ENCODE data around the gene MALL.
A peak's percentile ranks its signal among the peaks of the same experiment; 100 is the strongest.
"Not testable (repeated sequence)": the region's sequence is repeated elsewhere in the genome, so short reads cannot be mapped to it uniquely, and the experiment has no call there.

Gene MALL

GRCh38 chr2:110054521-110055407 lies 60.9 kb downstream of the MALL start:
- H3K36me3 Mint-ChIP-seq (ENCODE audit: low read depth); H3K27ac Mint-ChIP-seq; H3K4me1 Mint-ChIP-seq; H3K27me3 Mint-ChIP-seq; H3K4me3 Mint-ChIP-seq; H3K9me3 Mint-ChIP-seq; ATAC-seq; DNase-seq: not testable (repeated sequence)

GRCh38 chr2:110053688-110054087 lies 61.9 kb downstream of the MALL start:
- H3K4me3 Mint-ChIP-seq; H3K4me1 Mint-ChIP-seq; DNase-seq; H3K27me3 Mint-ChIP-seq; H3K36me3 Mint-ChIP-seq (ENCODE audit: low read depth); H3K27ac Mint-ChIP-seq; H3K9me3 Mint-ChIP-seq: not testable (repeated sequence)
- ATAC-seq: peak; percentile 61

- ATAC-seq, H3K4me1 Mint-ChIP-seq: not testable (repeated sequence)
Measured at GRCh38 chr2:110052166-110052565, 63.5 kb downstream of the MALL start.

GRCh38 chr2:110050222-110050621 lies 65.4 kb downstream of the MALL start:
- not testable (repeated sequence) for H3K9me3 Mint-ChIP-seq; ATAC-seq; H3K27ac Mint-ChIP-seq; DNase-seq; H3K27me3 Mint-ChIP-seq; H3K36me3 Mint-ChIP-seq (ENCODE audit: low read depth); H3K4me1 Mint-ChIP-seq; H3K4me3 Mint-ChIP-seq

More at GRCh38 chr2:110052166-110052565, 63.5 kb downstream of the MALL start:
- not testable (repeated sequence) for H3K27me3 Mint-ChIP-seq; H3K9me3 Mint-ChIP-seq; H3K36me3 Mint-ChIP-seq (ENCODE audit: low read depth); DNase-seq; H3K27ac Mint-ChIP-seq; H3K4me3 Mint-ChIP-seq

GRCh38 chr2:110049769-110050168 lies 65.9 kb downstream of the MALL start:
- not testable (repeated sequence) for H3K27me3 Mint-ChIP-seq; H3K4me1 Mint-ChIP-seq; H3K27ac Mint-ChIP-seq; DNase-seq; H3K4me3 Mint-ChIP-seq; H3K9me3 Mint-ChIP-seq; H3K36me3 Mint-ChIP-seq (ENCODE audit: low read depth); ATAC-seq

GRCh38 chr2:110048255-110049197 lies 67.1 kb downstream of the MALL start:
- not testable (repeated sequence) for ATAC-seq; H3K36me3 Mint-ChIP-seq (ENCODE audit: low read depth); H3K9me3 Mint-ChIP-seq; H3K4me1 Mint-ChIP-seq; H3K27ac Mint-ChIP-seq; DNase-seq; H3K27me3 Mint-ChIP-seq; H3K4me3 Mint-ChIP-seq

- H3K36me3 Mint-ChIP-seq (ENCODE audit: low read depth); H3K4me1 Mint-ChIP-seq; H3K9me3 Mint-ChIP-seq; H3K27ac Mint-ChIP-seq; H3K27me3 Mint-ChIP-seq; DNase-seq; ATAC-seq; H3K4me3 Mint-ChIP-seq: not testable (repeated sequence)
Measured at GRCh38 chr2:110047225-110047624, 68.4 kb downstream of the MALL start.

GRCh38 chr2:110041941-110042660 lies 73.5 kb downstream of the MALL start:
- not testable (repeated sequence) for H3K27me3 Mint-ChIP-seq; DNase-seq; ATAC-seq; H3K36me3 Mint-ChIP-seq (ENCODE audit: low read depth); H3K4me3 Mint-ChIP-seq; H3K27ac Mint-ChIP-seq; H3K4me1 Mint-ChIP-seq; H3K9me3 Mint-ChIP-seq

GRCh38 chr2:110037336-110037735 lies 78.3 kb downstream of the MALL start:
- DNase-seq; H3K36me3 Mint-ChIP-seq (ENCODE audit: low read depth); H3K27ac Mint-ChIP-seq; H3K27me3 Mint-ChIP-seq; ATAC-seq; H3K9me3 Mint-ChIP-seq; H3K4me3 Mint-ChIP-seq; H3K4me1 Mint-ChIP-seq: not testable (repeated sequence)

- not testable (repeated sequence) for H3K4me3 Mint-ChIP-seq; DNase-seq; ATAC-seq; H3K27me3 Mint-ChIP-seq; H3K27ac Mint-ChIP-seq; H3K9me3 Mint-ChIP-seq; H3K36me3 Mint-ChIP-seq (ENCODE audit: low read depth); H3K4me1 Mint-ChIP-seq
Measured at GRCh38 chr2:110035384-110035783, 80.2 kb downstream of the MALL start.

- H3K36me3 Mint-ChIP-seq (ENCODE audit: low read depth); H3K27ac Mint-ChIP-seq; ATAC-seq; DNase-seq; H3K4me1 Mint-ChIP-seq; H3K4me3 Mint-ChIP-seq; H3K27me3 Mint-ChIP-seq; H3K9me3 Mint-ChIP-seq: not testable (repeated sequence)
Measured at GRCh38 chr2:110034935-110035334, 80.7 kb downstream of the MALL start.
